GM18499 (cell line): Measurements from ENCODE around the gene CXCR2.
"Not testable (repeated sequence)": the region's sequence is repeated elsewhere in the genome, so short reads cannot be mapped to it uniquely, and the experiment has no call there.

Source experiments
- ATAC-seq: cut with Tn5 transposase; IDR thresholded peaks from one replicate; pipeline ENCODE4 v1.9.1; 2021; ENCODE audit warnings: moderate number of reproducible peaks; ENCODE audit not compliant: insufficient read depth, unreplicated experiment

CXCR2 gene

DNA sequence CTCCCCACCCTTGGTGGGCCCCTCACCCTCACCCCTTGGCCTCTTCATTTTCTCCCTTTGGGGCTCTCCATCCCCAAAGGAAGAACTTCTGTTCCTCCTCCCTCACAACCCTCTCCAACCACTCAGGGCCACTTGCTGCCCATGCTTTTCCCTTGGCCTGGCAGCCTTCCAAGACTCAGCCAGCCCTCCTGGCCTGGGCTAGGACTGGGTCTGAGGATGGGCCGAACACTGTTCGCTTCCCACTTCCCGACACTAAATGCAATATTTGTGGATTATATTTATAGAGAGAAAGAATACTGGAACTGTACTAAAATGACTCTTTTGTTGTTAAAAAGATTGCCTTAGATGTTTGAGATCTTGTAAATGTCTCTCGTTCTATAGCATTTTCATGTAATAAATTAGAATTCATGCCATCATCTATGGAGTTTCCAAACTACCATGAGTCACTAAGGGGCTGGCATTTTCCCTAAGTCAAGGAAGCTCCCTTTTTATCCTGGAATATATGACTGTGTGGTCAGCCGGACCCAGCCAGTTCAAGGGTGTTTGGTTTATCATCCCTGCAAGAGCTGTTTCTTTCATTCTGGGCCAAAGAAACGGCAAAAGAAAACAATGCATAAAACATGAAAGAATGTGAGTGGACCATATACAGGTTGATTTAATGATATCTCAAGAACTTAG, 3.8 kb downstream of the CXCR2 start:
- ATAC-seq, result no peak

DNA sequence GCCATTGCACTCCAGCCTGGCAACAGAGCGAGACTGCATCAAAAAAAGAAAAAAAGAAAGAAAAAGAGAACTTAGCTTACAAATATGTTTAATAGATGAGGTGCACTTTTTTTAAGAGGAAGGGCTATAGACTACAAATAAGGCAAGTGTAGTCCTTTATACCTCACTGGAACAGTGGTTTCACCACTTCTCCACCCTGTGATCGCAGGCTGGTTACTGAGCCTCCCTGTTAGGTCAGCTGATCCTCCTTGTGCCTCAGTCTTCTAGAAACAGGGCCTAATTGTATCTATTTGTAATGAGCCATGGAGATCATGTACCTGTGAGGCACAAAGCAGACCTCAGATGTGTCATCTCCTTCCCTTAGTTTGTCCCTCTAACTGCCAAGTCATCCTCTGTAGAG, 4.5 kb downstream of the CXCR2 start:
- ATAC-seq, result no peak

DNA sequence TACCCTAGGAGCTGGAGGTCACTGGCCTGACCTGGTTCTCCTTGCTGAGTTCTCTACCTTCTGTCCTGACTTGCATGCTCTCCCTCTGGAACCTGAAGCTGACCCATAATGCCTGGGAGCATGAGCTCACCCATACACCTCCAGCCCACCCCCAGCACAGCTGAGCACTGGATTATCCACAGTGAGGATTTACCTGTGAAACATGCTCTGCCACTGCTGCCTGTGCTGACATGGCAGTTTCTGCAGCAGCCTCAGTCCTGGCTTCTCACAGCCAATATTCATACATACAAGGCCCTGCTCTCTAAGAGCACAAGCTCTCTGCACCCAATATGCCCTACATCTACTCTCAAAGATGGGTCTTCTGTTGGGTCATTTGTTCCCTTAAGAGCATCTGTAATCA, 5.0 kb downstream of the CXCR2 start:
- no peak for ATAC-seq

DNA sequence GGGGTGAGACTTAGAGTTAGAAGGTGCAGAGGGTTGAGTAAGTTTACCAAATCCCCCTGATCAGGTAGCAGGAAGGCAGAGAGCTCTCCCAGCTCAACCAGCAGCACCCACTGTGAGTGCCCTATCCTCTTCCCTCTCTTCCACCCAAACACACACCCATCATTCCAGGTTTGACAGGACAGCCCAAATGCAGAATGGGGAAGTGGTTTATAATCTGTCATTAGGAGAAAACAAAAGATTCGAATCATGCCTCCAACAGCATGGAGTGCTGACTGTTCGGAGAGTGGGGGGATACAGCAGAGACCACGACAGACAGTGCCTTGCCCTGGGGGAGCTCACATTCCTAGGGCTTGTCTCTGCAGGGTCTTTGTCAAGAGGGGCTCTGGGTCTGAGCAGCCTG, 11.7 kb downstream of the CXCR2 start:
- no peak for ATAC-seq

DNA sequence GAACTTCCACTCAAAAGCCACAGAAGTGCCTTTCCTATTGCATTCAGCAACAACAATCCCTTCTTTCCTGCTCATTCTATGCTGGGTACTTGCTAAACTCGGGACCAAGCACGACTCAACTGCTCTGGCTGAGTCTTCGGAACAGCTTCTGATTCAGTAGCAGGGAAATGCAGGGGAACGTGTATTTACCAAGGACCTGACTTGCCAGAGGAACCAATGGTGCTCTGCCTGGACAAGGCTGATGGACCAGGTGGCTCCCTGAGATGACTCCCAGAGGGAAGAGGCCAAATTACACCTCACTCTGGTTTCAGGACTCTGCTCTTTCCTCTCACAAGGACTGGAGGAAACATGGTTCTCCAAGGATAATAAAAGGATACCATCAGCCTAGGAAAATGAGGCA, 12.2 kb downstream of the CXCR2 start:
- no peak for ATAC-seq

DNA sequence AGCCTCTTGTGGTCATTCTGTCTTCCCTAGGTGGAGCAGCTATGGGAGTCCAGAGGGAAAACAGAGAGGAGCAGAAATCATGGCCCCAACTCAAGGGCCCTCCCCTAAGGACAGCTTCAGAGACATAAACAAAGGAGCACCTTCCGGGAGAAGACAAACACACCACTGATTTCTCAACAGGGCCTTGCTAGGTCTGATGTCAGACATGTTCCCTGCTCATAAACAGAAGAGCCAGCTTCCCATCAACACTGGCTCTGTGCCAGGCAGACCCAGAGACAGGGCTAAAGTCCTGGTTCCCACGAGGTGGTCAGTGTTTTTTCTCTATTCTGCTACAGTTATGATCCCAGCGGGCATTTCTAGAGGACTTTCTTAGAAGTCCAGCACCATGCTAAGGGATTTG, 19.3 kb downstream of the CXCR2 start:
- no peak for ATAC-seq

DNA sequence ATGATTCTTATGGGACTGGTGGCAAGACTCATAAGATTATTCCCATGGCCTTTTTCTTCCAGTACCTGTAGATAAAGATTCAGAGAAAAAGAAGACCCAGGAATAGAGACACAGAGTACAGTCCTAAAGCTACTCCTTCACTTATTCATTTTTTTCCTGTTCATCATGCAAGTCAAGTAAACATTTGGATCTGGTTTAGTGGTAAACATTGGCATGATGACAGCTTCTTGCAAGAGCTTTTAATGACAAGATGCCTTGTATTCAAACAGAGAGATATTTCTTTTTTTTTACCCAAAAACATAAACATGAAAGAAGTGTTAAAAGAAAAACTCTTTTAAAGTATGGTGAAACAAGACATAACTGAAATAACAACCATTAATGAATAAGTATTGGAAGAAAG, 20.2 kb downstream of the CXCR2 start:
- ATAC-seq, result no peak

DNA sequence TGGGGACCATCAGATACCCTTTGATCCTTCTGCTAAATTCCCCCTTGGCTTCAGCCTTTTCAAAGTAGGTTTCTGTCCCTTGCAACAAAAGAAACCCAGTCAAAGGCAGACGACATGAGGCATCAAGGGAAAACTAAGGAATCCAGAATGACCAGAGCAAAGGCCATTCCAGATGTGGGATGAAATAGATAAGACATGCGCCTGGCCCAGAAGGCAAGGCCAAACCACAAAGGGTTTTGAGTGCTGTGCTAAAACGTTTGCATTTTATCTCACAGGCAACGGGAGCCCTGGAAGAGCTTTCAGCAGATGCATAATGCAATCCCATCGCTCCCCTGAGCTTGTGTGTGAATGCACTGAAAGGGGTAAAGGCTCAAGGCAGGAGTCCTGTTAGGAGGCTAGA, 23.3 kb downstream of the CXCR2 start:
- ATAC-seq, result no peak

DNA sequence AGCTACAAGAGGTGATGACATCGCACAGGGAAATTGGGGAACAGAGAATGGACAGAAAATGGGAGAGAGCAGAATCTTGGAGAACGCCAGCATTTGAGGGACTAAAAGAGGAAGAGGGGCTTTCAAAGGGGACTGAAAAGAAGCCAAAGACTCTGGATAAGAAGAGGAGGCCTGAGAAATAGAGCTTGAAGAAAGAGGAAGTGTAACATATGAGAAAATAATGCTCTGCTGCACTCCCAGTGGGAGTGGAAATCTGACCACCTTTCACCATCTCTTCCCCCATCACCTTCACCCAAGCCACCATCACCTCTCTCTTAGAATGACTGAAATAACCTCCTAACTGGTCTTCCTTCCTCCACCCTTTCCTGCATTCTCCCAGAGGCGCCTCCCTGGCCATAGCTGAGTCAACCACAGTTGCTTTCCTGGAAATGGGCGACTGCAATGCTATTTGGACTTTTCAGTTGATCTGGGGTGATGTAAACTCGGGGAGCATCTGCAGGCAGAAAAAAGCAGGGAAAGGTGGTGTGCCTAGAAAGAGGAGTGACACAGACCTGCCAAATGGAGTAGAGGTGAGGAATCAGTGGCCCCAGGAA, 24.1 kb downstream of the CXCR2 start:
- no peak for ATAC-seq

DNA sequence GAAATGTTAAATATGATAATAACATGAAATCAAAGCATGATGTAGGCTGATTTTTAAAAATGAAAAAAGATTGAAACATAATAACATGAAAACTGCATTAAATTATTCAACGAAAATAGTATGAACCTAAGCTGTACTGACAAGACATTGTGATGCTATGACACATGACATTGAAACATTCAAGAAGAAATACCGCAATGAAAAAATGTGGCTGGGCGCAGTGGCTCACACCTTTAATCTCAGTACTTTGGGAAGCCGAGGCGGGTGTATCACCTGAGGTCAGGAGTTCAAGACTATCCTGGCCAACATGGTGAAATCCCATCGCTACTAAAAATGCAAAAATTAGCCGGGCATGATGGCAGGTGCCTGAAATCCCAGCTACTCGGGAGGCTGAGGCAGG, 26.3 kb downstream of the CXCR2 start:
- ATAC-seq, result no peak

DNA sequence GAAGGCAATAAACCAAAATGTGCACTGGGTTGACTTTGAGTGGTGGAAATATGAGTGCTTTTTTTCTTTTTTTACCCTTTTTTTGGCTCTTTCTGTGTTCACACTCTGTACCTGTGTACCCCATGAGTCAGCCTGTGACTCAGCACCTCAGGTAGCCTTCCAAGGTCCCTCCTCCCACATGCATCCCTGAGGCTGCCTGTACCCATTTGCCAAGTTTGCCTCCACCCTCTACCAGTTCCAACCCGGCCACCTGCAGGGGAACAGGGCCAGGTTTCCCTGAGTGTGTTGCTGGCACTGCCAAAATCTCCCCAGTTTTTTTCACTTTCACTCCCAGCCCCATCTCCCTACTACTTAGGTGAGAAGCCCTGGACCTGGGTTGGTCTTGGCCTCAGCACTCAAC, 26.9 kb downstream of the CXCR2 start:
- ATAC-seq, result no peak

DNA sequence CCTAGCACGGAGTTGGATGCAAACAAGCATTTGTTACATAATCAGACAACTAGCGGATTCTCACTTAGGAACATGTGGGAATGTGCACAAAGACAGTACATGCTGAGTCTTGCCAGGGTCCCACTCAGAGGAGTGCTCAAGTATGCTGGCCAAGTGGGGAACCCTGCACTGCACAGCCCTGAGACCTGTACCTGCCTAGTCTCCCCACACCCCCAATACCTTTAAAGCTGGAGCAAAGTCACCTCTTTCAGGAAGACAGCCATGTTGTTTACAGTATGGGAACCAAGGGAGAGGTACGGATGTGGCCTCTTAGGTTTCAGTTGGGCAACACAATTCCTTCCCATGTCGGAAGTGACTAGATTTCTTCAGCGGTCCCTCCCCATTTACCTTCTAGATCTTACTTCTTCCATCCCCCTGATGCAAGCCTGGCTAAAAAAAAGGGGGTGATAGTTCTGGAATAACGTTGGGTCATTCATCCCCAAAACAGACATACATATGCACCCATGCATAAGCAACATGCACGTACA, 30.2 kb downstream of the CXCR2 start:
- ATAC-seq, result no peak

DNA sequence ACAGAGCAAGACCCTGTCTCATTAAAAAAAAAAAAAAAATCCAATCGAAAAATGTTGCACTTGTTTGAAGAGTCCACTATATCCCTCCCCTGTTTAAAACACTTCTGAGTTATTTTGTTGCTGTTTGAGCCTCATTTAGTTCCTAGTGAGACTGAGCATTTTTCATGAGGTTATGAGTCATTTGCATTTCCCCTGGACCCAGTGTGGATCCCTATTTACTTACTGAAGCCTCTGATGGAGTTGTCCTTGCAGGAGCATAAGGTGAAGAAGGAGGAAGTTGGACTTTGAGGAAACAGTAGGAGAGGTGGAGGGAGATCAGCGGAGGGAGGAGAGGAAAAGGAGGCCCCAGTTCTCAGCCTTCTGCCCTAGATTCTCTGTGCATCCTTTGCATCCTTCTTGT, 35.8 kb downstream of the CXCR2 start:
- no peak for ATAC-seq

DNA sequence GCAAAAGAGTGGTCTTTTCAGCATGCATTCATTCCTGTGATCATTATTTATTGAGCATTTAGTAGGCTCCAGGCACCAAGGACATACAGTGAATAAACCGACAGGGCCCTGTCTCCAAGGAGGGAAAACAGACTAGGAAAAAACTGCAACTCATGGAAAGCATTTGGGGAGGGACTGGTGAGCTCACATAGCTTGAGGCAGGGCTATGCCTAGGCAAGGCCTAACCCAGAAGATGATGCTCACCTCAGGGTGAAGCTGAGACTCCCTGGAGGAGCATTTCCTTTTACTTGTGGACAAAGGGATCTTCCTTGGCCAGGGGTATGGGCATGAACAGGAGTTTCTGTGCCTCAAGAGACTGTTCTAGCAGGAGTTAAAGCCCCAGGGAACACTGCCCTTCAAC, 37.0 kb downstream of the CXCR2 start:
- ATAC-seq, result no peak

DNA sequence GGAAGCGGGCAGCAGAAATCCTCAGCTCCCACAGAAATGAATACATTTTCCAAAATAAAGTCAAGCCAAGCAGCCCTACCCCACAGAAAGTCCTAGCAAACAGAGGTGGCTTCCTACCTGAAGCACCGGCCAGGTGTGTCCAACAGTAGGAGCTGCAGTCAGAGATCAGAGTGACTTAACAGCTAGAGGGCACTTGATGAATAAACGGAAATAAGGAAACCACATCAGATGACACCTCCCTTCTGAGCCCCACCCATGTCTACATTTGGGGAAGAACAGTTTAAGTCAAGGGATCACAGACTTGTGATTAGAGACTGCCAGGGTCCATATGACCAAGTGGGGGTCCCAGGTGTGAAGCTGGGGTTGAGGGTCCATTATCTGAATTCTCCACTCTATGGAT, 41.0 kb downstream of the CXCR2 start, which contains the start of gene CXCR1:
Gene CXCR1, minus strand, starts transcription at position 172 of the 400 bp plus-strand sequence. CDS start 1,751 bp downstream, outside the sequence.
- no peak for ATAC-seq

DNA sequence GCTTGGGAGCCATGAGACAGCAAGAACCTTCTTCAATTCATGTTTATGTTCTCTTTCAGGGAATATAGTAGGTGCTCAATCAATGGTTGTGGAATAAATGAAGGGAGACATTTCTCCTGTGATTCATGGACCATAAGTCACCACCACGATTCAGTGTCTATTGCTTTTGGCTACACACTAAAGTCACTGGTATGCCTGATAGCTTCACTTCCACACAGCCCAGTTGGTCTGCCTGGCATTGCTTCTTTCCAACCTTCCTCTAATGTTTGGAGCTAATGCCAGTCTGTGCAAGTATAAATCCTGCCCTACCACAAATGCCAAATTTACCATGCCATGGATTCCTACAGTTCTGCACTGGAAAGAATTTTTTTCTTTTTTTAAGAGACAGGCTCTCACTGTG, 42.2 kb downstream of the CXCR2 start:
- ATAC-seq, result no peak

DNA sequence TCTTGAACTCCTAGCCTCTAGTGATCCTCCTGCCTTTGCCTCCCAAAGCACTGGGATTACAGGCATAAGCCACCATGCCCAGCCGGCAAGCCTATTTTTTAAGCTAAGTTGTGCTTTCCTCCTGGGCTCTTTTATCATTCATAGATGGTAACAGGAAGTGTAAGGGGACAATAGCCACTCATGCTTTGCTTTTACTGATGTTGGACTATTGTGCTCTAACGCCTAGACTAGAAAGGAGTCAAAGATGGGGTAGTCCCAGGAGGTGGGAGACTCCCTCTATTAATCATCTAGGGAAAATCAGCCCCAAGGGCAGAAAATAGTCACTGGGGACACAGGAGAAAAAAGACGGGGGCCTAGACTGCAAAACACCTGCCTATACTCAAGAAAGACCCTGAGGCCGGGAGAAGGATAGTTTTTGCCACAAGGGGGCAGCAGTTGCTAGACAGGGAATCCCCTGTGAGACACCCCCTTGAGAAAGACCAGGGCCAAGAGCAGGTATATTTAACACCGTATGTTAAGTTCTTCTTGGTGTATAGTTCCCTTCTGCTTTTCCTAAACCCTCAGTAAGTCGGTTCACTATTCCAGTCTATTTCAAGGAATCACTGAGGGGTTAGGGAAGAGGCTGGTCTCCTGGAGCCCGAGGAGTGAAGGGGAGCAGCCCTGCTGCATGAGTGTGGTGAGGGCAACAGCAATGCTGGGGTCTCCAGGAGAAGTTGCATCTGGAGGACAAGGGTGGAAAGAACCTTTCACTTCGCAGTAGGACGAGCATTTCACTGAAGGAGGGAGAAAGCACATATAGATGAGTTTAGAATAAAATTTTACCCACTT, 43.0 kb downstream of the CXCR2 start:
- ATAC-seq, result no peak

DNA sequence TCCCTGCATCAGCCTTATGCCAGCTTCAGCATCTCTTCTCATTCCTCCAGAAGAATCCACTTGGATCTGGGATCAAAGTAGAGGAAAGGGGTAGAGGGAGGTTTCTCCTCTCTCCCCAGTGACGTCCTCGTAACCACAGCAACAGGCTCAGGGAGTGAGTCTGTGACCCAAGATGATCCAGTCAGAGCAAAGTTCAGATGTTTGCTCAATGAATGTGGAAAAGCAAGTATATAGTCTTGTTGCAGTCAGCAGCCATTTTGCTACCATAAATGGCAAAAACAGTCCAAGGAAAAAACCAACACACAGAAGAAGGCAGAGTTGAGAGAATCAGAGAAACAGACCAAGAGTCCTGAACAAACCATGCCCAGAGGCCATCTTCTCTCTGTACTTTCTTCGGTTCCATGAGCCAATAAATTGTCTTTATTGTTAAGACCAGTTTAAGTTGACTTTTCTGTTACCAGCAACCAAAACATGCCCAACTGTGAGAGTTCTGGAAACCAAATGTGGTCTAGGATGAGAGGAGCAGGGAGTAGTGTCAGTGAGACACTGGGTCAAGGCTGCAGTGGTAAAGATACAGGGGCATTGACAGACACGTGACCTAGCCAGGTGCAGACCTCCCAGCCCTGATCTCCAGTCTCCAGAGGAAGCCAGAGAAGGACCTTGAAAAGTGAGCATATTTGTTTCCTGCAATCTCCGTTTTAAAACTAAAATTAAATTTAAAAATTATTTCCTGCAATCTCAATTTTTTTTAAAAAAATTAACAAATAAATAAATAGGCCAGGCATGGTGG, 44.1 kb downstream of the CXCR2 start:
- ATAC-seq, result no peak

DNA sequence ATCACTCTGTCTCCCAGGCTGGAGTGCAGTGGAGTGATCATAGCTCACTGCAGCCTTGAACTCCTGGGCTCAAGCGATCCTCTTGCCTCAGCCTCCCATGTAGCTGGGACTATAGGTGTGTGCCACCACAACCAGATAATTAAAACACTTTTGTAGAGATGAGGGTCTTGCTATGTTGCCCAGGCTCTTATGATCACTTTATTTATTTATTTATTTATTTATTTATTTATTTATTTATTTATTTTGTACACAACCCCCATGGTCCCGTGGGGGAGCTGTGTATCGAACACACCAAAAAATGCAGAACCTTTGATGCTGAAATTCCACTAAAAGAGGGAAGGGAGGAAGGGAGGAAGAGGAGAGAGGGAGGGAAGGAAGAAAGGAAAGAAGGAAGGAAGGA, 45.9 kb downstream of the CXCR2 start:
- ATAC-seq, result not testable (repeated sequence)

DNA sequence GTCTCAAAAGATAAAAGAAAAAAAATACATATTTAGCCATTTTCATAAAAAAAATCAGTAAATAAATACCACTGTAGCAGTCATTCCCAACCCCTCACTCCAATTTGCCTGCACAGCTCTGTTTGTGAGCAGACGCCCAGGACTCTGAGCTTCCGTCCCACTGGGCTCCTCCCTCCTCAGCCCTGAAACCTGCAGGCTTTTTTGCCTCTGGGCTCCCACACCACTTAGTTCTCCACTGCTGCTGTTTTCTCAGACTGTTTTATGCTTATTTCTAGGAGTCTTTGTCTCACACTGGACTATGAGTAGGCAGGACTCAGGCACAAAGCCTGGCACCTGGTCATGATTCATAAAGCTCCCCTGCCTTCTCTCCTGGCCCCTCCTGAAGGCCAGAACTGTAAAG, 47.0 kb downstream of the CXCR2 start:
- ATAC-seq, result no peak
